HCT116 (cell line): Measurements from ENCODE around the gene PIP4K2A. TPM values are rescaled to one million over a fixed set of nuclear protein-coding genes. Genes with fewer than 3 reads are reported as not detected.

Experiments used
- ATAC-seq: fragments of 200-7000 bp; cut with Tn5 transposase; 2 replicates; pipeline ENCODE4 v1.9.1; 2020; ENCODE audit warnings: mild to moderate bottlenecking, moderate library complexity
- BruUV-seq: library from RNA; stranded (reverse); fragments of 400-500 nt; replicated peaks from 2 replicates; lab custom pipeline; 2021; lab: Mats Ljungman, UMichigan
- CTCF ChIA-PET: fragments of 300-600 bp; sonication (Branson Sonifier 250); formaldehyde crosslinking; loops from one replicate; lab custom pipeline; 2021; ENCODE audit warnings: antibody characterized with exemption; lab: Charles Lee
- POLR2A ChIA-PET: fragments of 300-600, 350-600 bp; sonication (Branson Sonifier 250); formaldehyde crosslinking; loops from one replicate; lab custom pipeline; 2021; ENCODE audit warnings: antibody characterized with exemption; lab: Charles Lee
- RAD21 ChIA-PET, 2 experiments: fragments of 300-600 bp; sonication (Branson Sonifier 250); formaldehyde crosslinking; loops; one replicate each; lab custom pipeline; 2023; ENCODE audit warnings: low total read pairs in 2 of 2; ENCODE audit not compliant: uncharacterized antibody in 2 of 2, unreplicated experiment in 2 of 2, low non-redundant PET in 1 of 2; lab: Charles Lee
- DNase-seq: peaks from one replicate; pipeline ENCODE4 v3.0.0-alpha.2; 2010; ENCODE audit warnings: low read depth, low spot score
- H2AFZ ChIP-seq: fragments of 200-600 bp; shearing (Covaris generic), sonication (generic); 2 replicates; pipeline ENCODE4 v1.6.1; 2017; ENCODE audit warnings: low read depth, mixed run types, mixed read lengths, antibody characterized with exemption, low read length; ENCODE audit not compliant: poor library complexity, severe bottlenecking
- H3K27ac ChIP-seq: 2 replicates; pipeline ENCODE4 v1.5.1; 2012; ENCODE audit warnings: low read depth, low read length
- H3K27me3 ChIP-seq: fragments of 200-600 bp; sonication (generic); 2 replicates; pipeline ENCODE4 v1.6.1; 2016; ENCODE audit warnings: mixed run types, low read length, mixed read lengths; ENCODE audit not compliant: insufficient read depth
- H3K36me3 ChIP-seq, 2 experiments: fragments of 200-500 bp in 1 of 2; fragments of 200-600 bp in 1 of 2; sonication (Bioruptor generic) in 1 of 2; sonication (generic) in 1 of 2; 2 replicates each; pipeline versions ENCODE4 v1.5.1 to v1.6.1; 2014 to 2016; ENCODE audit warnings: low read length in 2 of 2, inconsistent platforms in 1 of 2, mixed read lengths in 1 of 2, mixed run types in 1 of 2; ENCODE audit not compliant: insufficient read depth in 2 of 2, control insufficient read depth in 1 of 2
- H3K4me1 ChIP-seq, 2 experiments: fragments of 200-600 bp in 1 of 2; sonication (generic) in 1 of 2; 2 replicates each; pipeline versions ENCODE4 v1.5.1 to v1.6.1; 2012 to 2017; ENCODE audit warnings: low read length in 2 of 2, inconsistent platforms in 1 of 2, mild to moderate bottlenecking in 1 of 2, mixed read lengths in 1 of 2, mixed run types in 1 of 2, moderate library complexity in 1 of 2; ENCODE audit not compliant: insufficient read depth in 2 of 2, control insufficient read depth in 1 of 2
- H3K4me2 ChIP-seq: fragments of 200-600 bp; sonication (generic); 2 replicates; pipeline ENCODE4 v1.6.1; 2017; ENCODE audit warnings: mixed run types, low read length, mixed read lengths
- H3K4me3 ChIP-seq, 2 experiments: fragments of 200-600 bp in 1 of 2; sonication (generic) in 1 of 2; replicated peaks in 1 of 2; 2 replicates each; pipeline ENCODE4 v1.5.1; 2011 to 2016; ENCODE audit warnings: low read length in 2 of 2, control low read depth in 1 of 2, low read depth in 1 of 2, mild to moderate bottlenecking in 1 of 2, mixed read lengths in 1 of 2, mixed run types in 1 of 2
- H3K79me2 ChIP-seq: fragments of 200-600 bp; sonication (generic); 2 replicates; pipeline ENCODE4 v1.6.1; 2017; ENCODE audit warnings: mild to moderate bottlenecking, mixed run types, low read length, moderate library complexity, mixed read lengths; ENCODE audit not compliant: insufficient read depth
- H3K9ac ChIP-seq: fragments of 200-600 bp; sonication (generic); 2 replicates; pipeline ENCODE4 v1.6.1; 2016; ENCODE audit warnings: low read length, mixed read lengths
- H3K9me2 ChIP-seq: fragments of 200-600 bp; sonication (generic), shearing (Covaris generic); 2 replicates; pipeline ENCODE4 v1.6.1; 2017; ENCODE audit warnings: mixed run types, mild to moderate bottlenecking, moderate library complexity; ENCODE audit not compliant: insufficient read depth
- H3K9me3 ChIP-seq, 2 experiments: fragments of 200-500 bp in 1 of 2; fragments of 200-600 bp in 1 of 2; sonication (Bioruptor generic) in 1 of 2; sonication (generic) in 1 of 2; 2 replicates each; pipeline ENCODE4 v1.6.1; 2014 to 2017; ENCODE audit warnings: low read length in 2 of 2, mixed read lengths in 2 of 2, inconsistent platforms in 1 of 2, low read depth in 1 of 2, mild to moderate bottlenecking in 1 of 2, mixed run types in 1 of 2, moderate library complexity in 1 of 2; ENCODE audit not compliant: control insufficient read depth in 1 of 2, insufficient read depth in 1 of 2
- H4K20me1 ChIP-seq: fragments of 200-600 bp; sonication (generic), shearing (Covaris generic); 2 replicates; pipeline ENCODE4 v1.6.1; 2017; ENCODE audit warnings: mixed run types, mild to moderate bottlenecking, moderate library complexity; ENCODE audit not compliant: insufficient read depth
- CTCF ChIP-seq, 3 experiments: fragments of 200-600 bp in 1 of 3; sonication (generic) in 1 of 3; IDR thresholded peaks in 2 of 3; conservative IDR thresholded peaks in 1 of 3; 2 replicates each; pipeline ENCODE4 v1.5.1; 2012 to 2017; ENCODE audit warnings: low read depth in 2 of 3, low read length in 2 of 3, antibody characterized with exemption in 1 of 3, borderline replicate concordance in 1 of 3, control low read depth in 1 of 3, mild to moderate bottlenecking in 1 of 3, mixed read lengths in 1 of 3, mixed run types in 1 of 3, moderate library complexity in 1 of 3; ENCODE audit not compliant: insufficient read depth in 1 of 3
- POLR2A ChIP-seq: IDR thresholded peaks from 2 replicates; pipeline ENCODE4 v1.7.0; 2011; ENCODE audit warnings: borderline replicate concordance; ENCODE audit not compliant: insufficient read depth, insufficient read length; ENCODE audit errors: extremely low read depth
- SIN3A ChIP-seq: IDR thresholded peaks from 2 replicates; pipeline ENCODE4 v1.6.1; 2012; ENCODE audit warnings: low read depth
- SP1 ChIP-seq: IDR thresholded peaks from 2 replicates; pipeline ENCODE4 v1.6.1; 2012; ENCODE audit warnings: low read depth
- ZBTB33 ChIP-seq: IDR thresholded peaks from 2 replicates; pipeline ENCODE4 v1.6.1; 2011; ENCODE audit warnings: mild to moderate bottlenecking, low read length, moderate library complexity; ENCODE audit not compliant: insufficient replicate concordance; ENCODE audit errors: extremely low read depth
- ZNF274 ChIP-seq: fragments of 200-500 bp; sonication (Bioruptor generic); IDR thresholded peaks from 2 replicates; pipeline ENCODE4 v1.6.1; 2014; ENCODE audit warnings: mild to moderate bottlenecking, low read depth, low read length, inconsistent platforms
- intact Hi-C: fragments of 100-400 bp; cut with micrococcal nuclease; formaldehyde crosslinking; loops from 2 replicates; pipeline ENCODE4 v1.10.0; 2022
- total RNA-seq: library from RNA; stranded (reverse); gene quantifications from one replicate; pipeline ENCODE4 v1.2.1, GENCODE V29; 2021; ENCODE audit not compliant: unreplicated experiment

Gene PIP4K2A
- total RNA-seq, 1 experiment from 2014 or later, result 41.9 TPM

DNA sequence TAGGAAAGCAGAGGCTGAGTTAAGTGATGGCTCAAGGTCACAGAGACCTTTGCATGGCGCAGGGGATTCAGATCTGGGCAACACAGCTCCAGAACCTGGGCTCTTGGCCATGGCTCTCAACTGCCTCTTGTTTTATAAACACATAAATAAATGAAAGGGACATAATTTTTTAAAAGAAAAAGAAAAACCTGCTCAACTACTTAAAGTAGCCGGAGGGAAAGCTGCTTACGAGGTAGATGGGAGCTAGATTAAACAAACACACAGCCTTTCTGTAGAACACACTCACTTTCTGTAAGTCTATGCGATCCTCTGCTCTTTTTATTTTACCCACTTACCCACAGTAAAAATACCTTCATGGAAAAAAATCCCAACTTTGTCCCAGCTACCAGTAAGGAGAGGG is 81.3 kb downstream of the PIP4K2A start:
- Histone ChIP-seq H3K4me3 (no peak overlapping the region), H2AFZ (no peak overlapping the region), H3K4me2 (no peak overlapping the region), H3K9me2 (no peaks in the 10 kb centered on the region), H3K9ac (no peak overlapping the region), H3K27ac (no peak overlapping the region), H3K36me3 (no peaks in the 10 kb centered on the region), H3K27me3 (no peaks in the 10 kb centered on the region), H3K9me3 (no peaks in the 10 kb centered on the region), H4K20me1 (peaks cover 10% of the 10 kb centered on the region; the same call in 1 of the 2 replicates), H3K79me2 (peaks cover 100% of the 10 kb centered on the region), H3K4me1 (peaks cover 8 to 40% of the 10 kb centered on the region in 2 experiments)
- DNase-seq, result no peak
- TF ChIP-seq POLR2A, result no peak
- no peak for TF ChIP-seq ZNF274
- no peak for TF ChIP-seq SP1
- no peak for TF ChIP-seq CTCF (IDR thresholded peaks at IDR 0.05 in 2 of 3, conservative IDR thresholded peaks at IDR 0.05 in 1 of 3; ENCODE audit: borderline replicate concordance in 1 of 3, insufficient read depth in 1 of 3, low read depth in 2 of 3, low read length in 2 of 3)
- no peak for TF ChIP-seq ZBTB33
- no peak for TF ChIP-seq SIN3A
- BruUV-seq, result no TSS peak
- RAD21 ChIA-PET, result no interaction called here
- POLR2A ChIA-PET, result no interaction called here
- intact Hi-C loops, result no loop called here
- no peak for ATAC-seq
- CTCF ChIA-PET, result no interaction called here
